CD14-positive monocyte (primary cell): ENCODE measurements around the gene AHI1. TPM values are rescaled to one million over a fixed set of nuclear protein-coding genes. Genes with fewer than 3 reads are reported as not detected.
"Not testable (repeated sequence)": the region's sequence is repeated elsewhere in the genome, so short reads cannot be mapped to it uniquely, and the experiment has no call there.

Experiments used
- DNase-seq, 3 donors: peaks; one replicate each; pipeline ENCODE4 v3.0.0-alpha.2; 2011 to 2022
- H2AFZ ChIP-seq: 2 replicates; pipeline ENCODE4 v1.6.0; 2012; ENCODE audit warnings: mild to moderate bottlenecking, low read depth, low read length, inconsistent platforms; ENCODE audit not compliant: insufficient read depth, poor library complexity, severe bottlenecking
- H3K27ac ChIP-seq, 2 donors: 1 replicate in 1 of 2; 2 replicates in 1 of 2; pipeline ENCODE4 v1.5.1; 2012 to 2013; ENCODE audit warnings: low read length in 2 of 2, control low read depth in 1 of 2, inconsistent platforms in 1 of 2, low read depth in 1 of 2, mild to moderate bottlenecking in 1 of 2
- H3K27me3 ChIP-seq, 2 donors: one replicate each; pipeline versions ENCODE4 v1.6.0 to v1.6.1; 2011 to 2013; ENCODE audit warnings: low read length in 2 of 2; ENCODE audit not compliant: control insufficient read depth in 2 of 2, insufficient read depth in 2 of 2
- H3K36me3 ChIP-seq, 2 donors: replicated peaks in 1 of 2; 1 replicate in 1 of 2; 2 replicates in 1 of 2; pipeline versions ENCODE4 v1.5.1 to v1.6.1; 2012 to 2013; ENCODE audit warnings: low read length in 2 of 2, control low read depth in 1 of 2, inconsistent platforms in 1 of 2, mild to moderate bottlenecking in 1 of 2; ENCODE audit not compliant: insufficient read depth in 2 of 2, control insufficient read depth in 1 of 2
- H3K4me1 ChIP-seq, 2 donors: 1 replicate in 1 of 2; 2 replicates in 1 of 2; pipeline versions ENCODE4 v1.5.1 to v1.6.1; 2012 to 2013; ENCODE audit warnings: low read length in 2 of 2, control low read depth in 1 of 2, inconsistent platforms in 1 of 2, mild to moderate bottlenecking in 1 of 2, moderate library complexity in 1 of 2; ENCODE audit not compliant: insufficient read depth in 2 of 2, control insufficient read depth in 1 of 2
- H3K4me2 ChIP-seq: replicated peaks from 2 replicates; pipeline ENCODE3; 2012; ENCODE audit warnings: low read length, moderate library complexity, mild to moderate bottlenecking; ENCODE audit not compliant: poor library complexity, severe bottlenecking; ENCODE audit errors: extremely low read depth
- H3K4me3 ChIP-seq, 3 experiments: fragments of 200-600 bp in 1 of 3; sonication (generic) in 1 of 3; replicated peaks in 1 of 3; 1 replicate in 2 of 3; 2 replicates in 1 of 3; pipeline ENCODE4 v1.5.1; 2011 to 2013; ENCODE audit warnings: low read length in 3 of 3, mild to moderate bottlenecking in 3 of 3, control low read depth in 2 of 3, low read depth in 2 of 3, inconsistent platforms in 1 of 3, moderate library complexity in 1 of 3
- H3K79me2 ChIP-seq: 2 replicates; pipeline ENCODE4 v1.6.0; 2012; ENCODE audit warnings: mild to moderate bottlenecking, control low read depth, inconsistent platforms, low read length, moderate library complexity; ENCODE audit not compliant: insufficient read depth
- H3K9ac ChIP-seq: 2 replicates; pipeline ENCODE4 v1.6.0; 2017; ENCODE audit warnings: low read length, mild to moderate bottlenecking; ENCODE audit not compliant: insufficient read depth, poor library complexity, severe bottlenecking
- H3K9me3 ChIP-seq, 2 donors: replicated peaks in 1 of 2; 1 replicate in 1 of 2; 2 replicates in 1 of 2; pipeline versions ENCODE4 v1.5.1 to v1.6.1; 2012 to 2013; ENCODE audit warnings: low read length in 2 of 2, control low read depth in 1 of 2; ENCODE audit not compliant: control insufficient read depth in 1 of 2, insufficient read depth in 1 of 2
- H4K20me1 ChIP-seq: 2 replicates; pipeline ENCODE4 v1.6.0; 2012; ENCODE audit warnings: mild to moderate bottlenecking, low read length, control low read depth, moderate library complexity; ENCODE audit not compliant: insufficient read depth
- H3K27ac Mint-ChIP-seq, 7 donors: one replicate each; pipeline ENCODE4 v1.8.0; 2020; ENCODE audit warnings: mild to moderate bottlenecking in 7 of 7, mixed read lengths in 7 of 7, moderate library complexity in 6 of 7, inconsistent platforms in 2 of 7
- H3K27me3 Mint-ChIP-seq, 3 donors: one replicate each; pipeline ENCODE4 v1.8.0; 2021 to 2022; ENCODE audit warnings: low read depth in 3 of 3, mild to moderate bottlenecking in 3 of 3, mixed read lengths in 3 of 3, moderate library complexity in 3 of 3, inconsistent platforms in 1 of 3
- H3K36me3 Mint-ChIP-seq, 2 donors: one replicate each; pipeline ENCODE4 v1.8.0; 2020; ENCODE audit warnings: mixed read lengths in 2 of 2, inconsistent platforms in 1 of 2, mild to moderate bottlenecking in 1 of 2
- H3K4me1 Mint-ChIP-seq: one replicate; pipeline ENCODE4 v1.8.0; 2020; ENCODE audit warnings: mild to moderate bottlenecking, mixed read lengths
- H3K4me3 Mint-ChIP-seq, 2 donors: one replicate each; pipeline ENCODE4 v1.8.0; 2020; ENCODE audit warnings: mild to moderate bottlenecking in 2 of 2, mixed read lengths in 2 of 2, moderate library complexity in 1 of 2
- H3K9me3 Mint-ChIP-seq, 7 donors: one replicate each; pipeline ENCODE4 v1.8.0; 2020 to 2022; ENCODE audit warnings: mixed read lengths in 7 of 7, mild to moderate bottlenecking in 6 of 7, moderate library complexity in 6 of 7, inconsistent platforms in 2 of 7
- CTCF ChIP-seq: fragments of 200-600 bp; IDR thresholded peaks from one replicate; pipeline ENCODE4 v1.8.0; 2022; ENCODE audit warnings: antibody characterized with exemption, mild to moderate bottlenecking
- WGBS: methylation state at CpG from one replicate; pipeline ENCODE4 v1.1.5; 2013; ENCODE audit warnings: missing lambda C conversion rate; ENCODE audit not compliant: insufficient coverage; 5-methylcytosine and 5-hydroxymethylcytosine counted together
- intact Hi-C, 2 donors: fragments of 100-400 bp; cut with micrococcal nuclease; formaldehyde crosslinking; loops; one replicate each; pipeline versions ENCODE4 v1.15.0 to v1.15.1; 2023
- polyA plus RNA-seq, 3 donors: library from polyadenylated mRNA; depleted of rRNA in 1 of 3; unstranded in 2 of 3; stranded (reverse) in 1 of 3; fragments of 300-500 nt in 2 of 3; fragments of >200 nt in 1 of 3; fragmentation: Illumina TruSeq in 2 of 3; gene quantifications; 1 replicate in 2 of 3; 2 replicates in 1 of 3; pipeline ENCODE4 v1.2.3, GENCODE V29; 2012 to 2021

The AHI1 gene
- polyA plus RNA-seq, 3 donors, result 0.91 to 2.8 (median 1.4) TPM

GRCh38 chr6:135379647-135380046 is 117.9 kb downstream of the AHI1 start:
- intact Hi-C loops, result no loop called here
- peaks cover 0 to 2% (median 0%) of the 10 kb centered on the region in 7 donors for H3K9me3 Mint-ChIP-seq

GRCh38 chr6:135372758-135373157 is 124.8 kb downstream of the AHI1 start:
- no CpG with 5 or more reads among the region's 2 CpGs for WGBS
- Histone ChIP-seq H3K79me2 (no peaks in the 10 kb centered on the region), H3K36me3 (no peaks in the 10 kb centered on the region), H3K27ac (no peak overlapping the region), H3K4me3 (no peak overlapping the region), H4K20me1 (no peaks in the 10 kb centered on the region), H3K27me3 (no peaks in the 10 kb centered on the region), H3K9ac (no peak overlapping the region), H3K4me1 (no peaks in the 10 kb centered on the region), H2AFZ (no peak overlapping the region), H3K4me2 (no peak overlapping the region), H3K9me3 (peaks cover 14 to 15% of the 10 kb centered on the region in 2 donors)
- intact Hi-C loops, result no loop called here
- no peak for DNase-seq
- H3K4me3 Mint-ChIP-seq, result no peak overlapping the region
- peaks cover 6 to 28% (median 15%) of the 10 kb centered on the region in 7 donors for H3K9me3 Mint-ChIP-seq
- peaks cover 0 to 2% (median 0%) of the 10 kb centered on the region in 3 donors for H3K27me3 Mint-ChIP-seq
- H3K4me1 Mint-ChIP-seq, result no peaks in the 10 kb centered on the region
- no peak overlapping the region for H3K27ac Mint-ChIP-seq
- TF ChIP-seq CTCF, result no peak
- peaks cover 0 to 7% of the 10 kb centered on the region in 2 donors for H3K36me3 Mint-ChIP-seq

More at GRCh38 chr6:135379647-135380046, 117.9 kb downstream of the AHI1 start:
- Histone ChIP-seq H3K36me3 (no peaks in the 10 kb centered on the region), H3K4me2 (no peak overlapping the region), H3K4me1 (no peaks in the 10 kb centered on the region), H3K27me3 (no peaks in the 10 kb centered on the region), H3K9me3 (no peaks in the 10 kb centered on the region), H4K20me1 (no peaks in the 10 kb centered on the region), H2AFZ (no peak overlapping the region), H3K79me2 (no peaks in the 10 kb centered on the region), H3K9ac (no peak overlapping the region), H3K4me3 (no peak overlapping the region), H3K27ac (no peak overlapping the region)
- peaks cover 0 to 2% of the 10 kb centered on the region in 2 donors for H3K36me3 Mint-ChIP-seq
- H3K4me1 Mint-ChIP-seq, result peaks cover 4% of the 10 kb centered on the region
- H3K27ac Mint-ChIP-seq, result no peak overlapping the region
- no peak for TF ChIP-seq CTCF
- no peak overlapping the region for H3K4me3 Mint-ChIP-seq
- peaks cover 0 to 2% (median 0%) of the 10 kb centered on the region in 3 donors for H3K27me3 Mint-ChIP-seq
- no peak for DNase-seq

GRCh38 chr6:135363622-135364021 is 133.9 kb downstream of the AHI1 start:
- H3K79me2 ChIP-seq, H3K27me3 Mint-ChIP-seq, H4K20me1 ChIP-seq, DNase-seq, H2AFZ ChIP-seq, H3K4me1 ChIP-seq, H3K27me3 ChIP-seq, H3K4me3 ChIP-seq, H3K4me1 Mint-ChIP-seq, H3K36me3 Mint-ChIP-seq, H3K4me3 Mint-ChIP-seq, H3K9ac ChIP-seq, H3K27ac ChIP-seq, H3K36me3 ChIP-seq, H3K4me2 ChIP-seq, intact Hi-C loops, H3K27ac Mint-ChIP-seq: not testable (repeated sequence)
- peaks cover 25 to 44% (median 36%) of the 10 kb centered on the region in 7 donors for H3K9me3 Mint-ChIP-seq
- no CpG with 5 or more reads among the region's 39 CpGs for WGBS
- H3K9me3 ChIP-seq, result peaks cover 13 to 16% of the 10 kb centered on the region in 2 donors
